ENCODE results near the gene KDM4C.
"Not testable (repeated sequence)": the region's sequence is repeated elsewhere in the genome, so short reads cannot be mapped to it uniquely, and the experiment has no call there.

KDM4C gene

DNA sequence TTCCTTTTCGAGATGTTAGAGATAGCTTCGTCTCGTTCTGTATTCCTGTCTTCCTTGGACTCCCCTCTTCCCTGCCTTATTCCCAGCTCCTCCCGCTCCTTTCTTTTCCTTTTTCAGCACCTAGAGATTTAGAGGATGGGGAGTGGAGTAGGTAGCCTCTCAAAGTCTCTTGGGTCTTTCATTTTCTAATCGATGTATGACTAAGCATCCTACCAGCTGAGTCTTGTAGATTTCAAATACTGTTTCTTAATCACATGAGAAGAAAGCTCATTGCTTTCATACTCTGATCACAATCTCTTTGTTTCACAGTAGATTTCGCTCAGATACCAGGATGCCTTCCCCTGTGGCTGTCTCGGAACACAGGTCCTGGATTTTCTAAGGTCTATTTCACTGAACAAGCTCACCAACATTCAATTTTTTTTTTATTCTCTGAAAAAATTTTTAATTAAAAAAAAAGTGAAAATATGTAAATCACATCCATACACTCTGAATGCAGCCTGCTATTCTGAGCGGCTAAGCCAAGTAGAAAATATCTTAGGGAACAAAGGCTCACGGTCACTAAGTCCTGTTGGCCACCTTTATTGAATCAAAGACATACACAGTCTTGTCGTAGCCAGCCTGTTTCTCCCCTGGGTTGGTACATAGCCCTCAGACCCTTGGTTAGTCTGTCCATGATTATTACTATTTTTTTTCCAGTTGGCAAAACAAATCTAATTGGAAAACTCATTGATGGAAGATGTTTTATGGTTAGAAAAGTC lies 413.8 kb downstream of the KDM4C start:
- Mint-ChIP-seq H3K36me3 (peaks cover 29% of the 10 kb centered on the region), H3K27ac (no peak overlapping the region), H3K27me3 (no peaks in the 10 kb centered on the region), H3K9me3 (no peaks in the 10 kb centered on the region), H3K4me3 (no peak overlapping the region), H3K4me1 (no peaks in the 10 kb centered on the region)

- Mint-ChIP-seq H3K4me1 (no peaks in the 10 kb centered on the region), H3K27ac (no peak overlapping the region), H3K9me3 (no peaks in the 10 kb centered on the region), H3K4me3 (no peak overlapping the region), H3K27me3 (no peaks in the 10 kb centered on the region), H3K36me3 (peaks cover 29% of the 10 kb centered on the region)
These were observed 414.7 kb downstream of the KDM4C start for GRCh38 chr9:7172154-7173115.

DNA sequence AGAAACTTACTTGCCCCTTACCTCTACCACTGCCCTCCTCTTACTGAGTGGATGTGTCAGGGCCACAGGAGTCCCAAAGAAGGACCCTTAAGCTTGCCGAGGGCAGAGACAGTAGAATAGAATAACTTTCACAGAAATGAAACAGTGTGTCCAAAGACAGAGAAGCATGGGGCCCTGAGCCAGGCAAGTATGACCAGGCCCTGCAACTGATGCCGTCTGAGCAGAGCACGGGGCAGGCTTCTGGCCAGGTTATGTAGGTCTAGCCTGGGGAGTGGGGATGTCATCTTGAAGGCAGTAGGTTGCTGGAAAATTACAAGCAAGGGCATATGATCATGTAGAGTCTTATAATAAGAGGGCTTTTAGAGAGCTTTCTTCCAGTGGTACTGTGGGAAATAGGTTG lies 415.4 kb downstream of the KDM4C start:
- Mint-ChIP-seq H3K36me3 (peaks cover 34% of the 10 kb centered on the region), H3K27ac (no peak overlapping the region), H3K4me3 (no peak overlapping the region), H3K4me1 (no peaks in the 10 kb centered on the region), H3K9me3 (no peaks in the 10 kb centered on the region), H3K27me3 (no peaks in the 10 kb centered on the region)

GRCh38 chr9:7174301-7174700 lies 416.5 kb downstream of the KDM4C start:
- H3K4me1 Mint-ChIP-seq, result no peaks in the 10 kb centered on the region
- H3K27me3 Mint-ChIP-seq, result no peaks in the 10 kb centered on the region
- peaks cover 42% of the 10 kb centered on the region for H3K36me3 Mint-ChIP-seq
- no peak overlapping the region for H3K4me3 Mint-ChIP-seq
- no peaks in the 10 kb centered on the region for H3K9me3 Mint-ChIP-seq
- no peak overlapping the region for H3K27ac Mint-ChIP-seq

DNA sequence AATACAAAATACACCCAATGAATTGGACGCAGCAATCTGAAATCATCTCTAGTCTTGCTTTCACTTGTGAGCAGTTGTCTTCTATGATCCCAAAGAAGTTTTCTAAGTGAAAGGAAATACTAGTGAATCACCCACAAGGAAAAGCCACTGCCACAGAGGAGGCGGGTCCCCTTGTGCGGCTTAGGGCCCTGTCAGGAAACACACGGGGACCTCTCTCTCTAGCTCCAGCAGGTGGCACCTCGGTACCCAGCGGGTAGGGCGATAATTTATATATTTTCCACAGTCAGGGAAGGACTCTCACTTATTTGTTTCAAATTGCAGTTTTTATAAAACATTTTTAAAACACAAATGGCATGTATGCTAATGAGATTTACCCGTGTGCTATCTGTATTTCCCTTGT lies 417.1 kb downstream of the KDM4C start:
- Mint-ChIP-seq H3K4me3 (no peak overlapping the region), H3K9me3 (no peaks in the 10 kb centered on the region), H3K27ac (no peak overlapping the region), H3K27me3 (no peaks in the 10 kb centered on the region), H3K4me1 (no peaks in the 10 kb centered on the region), H3K36me3 (peaks cover 43% of the 10 kb centered on the region)

DNA sequence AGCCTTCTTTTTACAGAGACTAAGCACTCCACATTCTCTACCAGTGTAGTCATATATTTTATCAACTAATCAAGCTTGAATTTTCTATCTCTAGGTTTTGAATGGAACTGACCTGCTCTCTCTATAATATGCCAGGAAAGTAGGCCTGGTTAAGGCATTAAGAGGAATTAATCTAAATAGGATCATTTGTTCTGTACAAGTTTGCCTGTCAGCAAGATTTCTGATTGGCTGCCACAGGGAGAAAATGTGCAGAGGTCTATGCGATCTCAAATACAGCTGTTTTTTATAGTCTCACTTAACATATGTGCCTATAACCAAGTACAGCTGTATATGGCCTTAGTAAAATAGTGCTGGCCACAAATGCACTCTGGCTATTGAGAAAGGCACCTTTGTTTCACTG lies 418.8 kb downstream of the KDM4C start:
- no peaks in the 10 kb centered on the region for H3K27me3 Mint-ChIP-seq
- H3K27ac Mint-ChIP-seq, result no peak overlapping the region
- no peaks in the 10 kb centered on the region for H3K9me3 Mint-ChIP-seq
- no peaks in the 10 kb centered on the region for H3K4me1 Mint-ChIP-seq
- H3K36me3 Mint-ChIP-seq, result peaks cover 42% of the 10 kb centered on the region
- no peak overlapping the region for H3K4me3 Mint-ChIP-seq

- H3K9me3 Mint-ChIP-seq, result no peaks in the 10 kb centered on the region
- peaks cover 43% of the 10 kb centered on the region for H3K36me3 Mint-ChIP-seq
- no peaks in the 10 kb centered on the region for H3K4me1 Mint-ChIP-seq
- no peaks in the 10 kb centered on the region for H3K27me3 Mint-ChIP-seq
- no peak overlapping the region for H3K4me3 Mint-ChIP-seq
- H3K27ac Mint-ChIP-seq, result no peak overlapping the region
These were observed 419.6 kb downstream of the KDM4C start for GRCh38 chr9:7177383-7177782.

- Mint-ChIP-seq H3K27me3 (no peaks in the 10 kb centered on the region), H3K36me3 (peaks cover 43% of the 10 kb centered on the region), H3K4me1 (no peaks in the 10 kb centered on the region), H3K9me3 (no peaks in the 10 kb centered on the region), H3K4me3 (no peak overlapping the region), H3K27ac (no peak overlapping the region)
These were observed 421.0 kb downstream of the KDM4C start for GRCh38 chr9:7178729-7179128.

- H3K36me3 Mint-ChIP-seq, result peaks cover 34% of the 10 kb centered on the region
- no peaks in the 10 kb centered on the region for H3K27me3 Mint-ChIP-seq
- no peaks in the 10 kb centered on the region for H3K9me3 Mint-ChIP-seq
- no peak overlapping the region for H3K4me3 Mint-ChIP-seq
- no peak overlapping the region for H3K27ac Mint-ChIP-seq
- H3K4me1 Mint-ChIP-seq, result no peaks in the 10 kb centered on the region
These were observed 422.5 kb downstream of the KDM4C start for GRCh38 chr9:7180247-7180646.

DNA sequence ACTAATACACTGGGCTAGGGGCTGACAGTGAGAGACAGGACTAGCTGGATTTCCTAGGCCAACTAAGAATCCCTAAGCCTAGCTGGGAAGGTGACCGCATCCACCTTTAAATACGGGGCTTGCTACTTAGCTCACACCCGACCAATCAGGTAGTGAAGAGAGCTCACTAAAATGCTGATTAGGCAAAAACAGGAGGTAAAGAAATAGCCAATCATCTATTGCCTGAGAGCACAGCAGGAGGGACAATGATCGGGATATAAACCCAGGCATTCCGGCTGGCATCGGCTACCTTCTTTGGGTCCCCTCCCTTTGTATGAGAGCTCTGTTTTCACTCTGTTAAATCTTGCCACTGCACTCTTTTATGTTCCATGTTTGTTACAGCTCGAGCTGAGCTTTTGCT lies 425.4 kb downstream of the KDM4C start:
- H3K36me3 Mint-ChIP-seq, result peaks cover 36% of the 10 kb centered on the region
- H3K4me1 Mint-ChIP-seq, H3K4me3 Mint-ChIP-seq, H3K9me3 Mint-ChIP-seq, H3K27me3 Mint-ChIP-seq, H3K27ac Mint-ChIP-seq: not testable (repeated sequence)

GRCh38 chr9:7185612-7186011 lies 427.8 kb downstream of the KDM4C start:
- Mint-ChIP-seq H3K36me3 (peaks cover 19% of the 10 kb centered on the region), H3K27ac (no peak overlapping the region), H3K9me3 (peaks cover 12% of the 10 kb centered on the region), H3K4me1 (no peaks in the 10 kb centered on the region), H3K27me3 (no peaks in the 10 kb centered on the region), H3K4me3 (no peak overlapping the region)

- H3K4me3 Mint-ChIP-seq, result no peak overlapping the region
- H3K27me3 Mint-ChIP-seq, result no peaks in the 10 kb centered on the region
- H3K9me3 Mint-ChIP-seq, result peaks cover 17% of the 10 kb centered on the region
- H3K27ac Mint-ChIP-seq, result no peak overlapping the region
- no peaks in the 10 kb centered on the region for H3K4me1 Mint-ChIP-seq
- H3K36me3 Mint-ChIP-seq, result peaks cover 24% of the 10 kb centered on the region
These were observed 428.4 kb downstream of the KDM4C start for GRCh38 chr9:7186175-7186574.

DNA sequence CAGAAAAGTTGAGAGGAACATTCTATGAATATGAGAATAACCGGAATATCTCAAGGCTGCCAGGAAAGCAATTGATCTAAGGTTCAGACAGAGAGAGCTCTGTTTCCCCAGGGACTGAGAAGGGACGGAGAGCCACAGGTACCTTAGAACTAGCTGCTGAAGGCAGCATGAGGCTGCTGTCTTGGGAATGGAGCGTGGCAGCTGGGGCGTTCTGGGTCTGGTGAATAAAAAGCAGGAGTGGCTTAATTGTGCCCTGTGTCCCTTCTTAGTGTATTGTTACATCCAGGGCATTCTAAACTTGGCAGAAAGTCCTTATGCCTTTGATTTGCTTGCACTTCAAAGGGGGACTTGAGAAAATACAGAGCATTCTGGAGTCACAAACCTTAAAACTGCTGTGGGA lies 434.5 kb downstream of the KDM4C start:
- Mint-ChIP-seq H3K4me1 (no peaks in the 10 kb centered on the region), H3K27ac (no peak overlapping the region), H3K36me3 (peaks cover 6% of the 10 kb centered on the region), H3K4me3 (no peak overlapping the region), H3K9me3 (peaks cover 17% of the 10 kb centered on the region), H3K27me3 (no peaks in the 10 kb centered on the region)

- peaks cover 6% of the 10 kb centered on the region for H3K9me3 Mint-ChIP-seq
- H3K36me3 Mint-ChIP-seq, result peaks cover 6% of the 10 kb centered on the region
- no peak overlapping the region for H3K4me3 Mint-ChIP-seq
- H3K27ac Mint-ChIP-seq, result no peak overlapping the region
- no peaks in the 10 kb centered on the region for H3K4me1 Mint-ChIP-seq
- no peaks in the 10 kb centered on the region for H3K27me3 Mint-ChIP-seq
These were observed 437.8 kb downstream of the KDM4C start for GRCh38 chr9:7195526-7195925.

DNA sequence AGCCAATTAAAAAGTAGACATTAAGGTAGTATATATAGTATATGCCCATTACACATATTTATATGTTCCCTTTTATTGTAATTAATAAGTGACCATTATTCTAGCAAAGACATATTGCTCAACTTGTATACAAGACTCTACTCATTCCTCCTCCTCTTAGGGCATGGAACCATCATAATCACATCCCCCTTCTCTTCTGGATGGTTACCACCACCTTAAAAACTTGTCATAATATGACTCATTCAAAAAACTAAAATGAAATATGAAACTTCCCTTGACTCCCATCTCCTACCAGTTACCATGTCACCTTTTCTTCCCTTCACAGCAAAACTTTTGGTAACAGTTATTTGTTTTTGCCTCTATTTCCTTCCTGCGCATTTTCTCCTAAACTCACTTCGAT lies 438.7 kb downstream of the KDM4C start:
- Mint-ChIP-seq H3K4me3 (no peak overlapping the region), H3K9me3 (no peaks in the 10 kb centered on the region), H3K36me3 (no peaks in the 10 kb centered on the region), H3K27me3 (no peaks in the 10 kb centered on the region), H3K27ac (peak overlapping the region; percentile 46), H3K4me1 (no peaks in the 10 kb centered on the region)

DNA sequence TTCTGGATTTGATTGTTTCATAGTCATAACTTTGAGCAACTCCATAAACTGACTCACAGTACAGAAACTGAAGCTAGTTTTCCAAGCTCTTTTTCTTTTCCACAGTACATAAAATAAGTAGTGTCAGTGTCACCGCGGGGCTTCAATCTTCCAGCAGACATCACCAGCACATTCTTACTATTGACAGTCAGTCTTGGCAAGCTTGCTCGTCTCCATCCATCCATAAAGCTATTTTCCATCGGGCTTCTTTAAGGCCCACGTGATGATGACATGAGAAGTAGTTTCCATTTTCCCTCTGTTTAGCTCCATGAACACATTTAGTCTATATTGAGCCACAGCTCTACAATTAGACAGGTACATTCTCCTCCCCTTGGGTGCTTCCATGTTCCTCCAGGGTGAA lies 443.4 kb downstream of the KDM4C start:
- Mint-ChIP-seq H3K27ac (no peak overlapping the region), H3K4me1 (no peaks in the 10 kb centered on the region)

More for the DNA sequence above, 443.4 kb downstream of the KDM4C start:
- H3K9me3 Mint-ChIP-seq, result no peaks in the 10 kb centered on the region
- H3K36me3 Mint-ChIP-seq, result no peaks in the 10 kb centered on the region
- H3K27me3 Mint-ChIP-seq, result no peaks in the 10 kb centered on the region
- no peak overlapping the region for H3K4me3 Mint-ChIP-seq

All from activated naive CD4-positive, alpha-beta T cell treated with anti-CD3 and anti-CD28 coated beads, Interleukin-2, amount 50 U/mL, for 24 hours (primary cell).